ENCODE measurements around the gene TACC3.

The TACC3 gene

GRCh38 chr4:1703867-1704266 is 17.5 kb upstream of the TACC3 start:
- no peak for DNase-seq (ENCODE audit: low read depth in 2 of 2)

GRCh38 chr4:1705732-1706131 is 15.6 kb upstream of the TACC3 start:
- DNase-seq (ENCODE audit: low read depth in 2 of 2): no peak

- no peak for DNase-seq (ENCODE audit: low read depth in 2 of 2)
Observed at GRCh38 chr4:1706358-1706757, 15.0 kb upstream of the TACC3 start.

- no peak for DNase-seq (ENCODE audit: low read depth in 2 of 2)
Observed at GRCh38 chr4:1708581-1708980, 12.7 kb upstream of the TACC3 start.

GRCh38 chr4:1711055-1711570 is 10.2 kb upstream of the TACC3 start:
- DNase-seq (ENCODE audit: low read depth in 2 of 2): no peak

GRCh38 chr4:1711571-1712215 is 9.6 kb upstream of the TACC3 start:
- DNase-seq (ENCODE audit: low read depth in 2 of 2): no peak

GRCh38 chr4:1712216-1713002 is 8.9 kb upstream of the TACC3 start, which contains the start of gene SLBP:
SLBP (minus strand) TSS chr4:1712319; CDS start chr4:1712188, 131 bp downstream.
- DNase-seq (ENCODE audit: low read depth in 2 of 2): peak; percentile 96 to 98

- no peak for DNase-seq (ENCODE audit: low read depth in 2 of 2)
Observed at GRCh38 chr4:1713003-1713851, 8.1 kb upstream of the TACC3 start.

- DNase-seq (ENCODE audit: low read depth in 2 of 2): no peak
Observed at GRCh38 chr4:1714303-1715001, 6.9 kb upstream of the TACC3 start.

- no peak for DNase-seq (ENCODE audit: low read depth in 2 of 2)
Observed at GRCh38 chr4:1715002-1715758, 6.1 kb upstream of the TACC3 start.

- no peak for DNase-seq (ENCODE audit: low read depth in 2 of 2)
Observed at GRCh38 chr4:1716065-1716945, 5.0 kb upstream of the TACC3 start.

GRCh38 chr4:1717129-1718094 is 3.9 kb upstream of the TACC3 start:
- DNase-seq (ENCODE audit: low read depth in 2 of 2): no peak

GRCh38 chr4:1718095-1718850 is 3.0 kb upstream of the TACC3 start:
- no peak for DNase-seq (ENCODE audit: low read depth in 2 of 2)

- DNase-seq (ENCODE audit: low read depth in 2 of 2): peak in 1 of 2 donors; percentile 27
Observed at GRCh38 chr4:1720163-1720983, 948 bp upstream of the TACC3 start.

GRCh38 chr4:1721666-1722550 is 587 bp downstream of the TACC3 start:
- DNase-seq (ENCODE audit: low read depth in 2 of 2): no peak

- no peak for DNase-seq (ENCODE audit: low read depth in 2 of 2)
Observed at GRCh38 chr4:1722551-1723118, 1.3 kb downstream of the TACC3 start.
